Stimulated activated CD8-positive, alpha-beta memory T cell treated with anti-CD3 and anti-CD28 coated beads, Interleukin-4, amount 100 ng/mL, for 24 hours (primary cell): ENCODE measurements around the gene ZBTB17.
"Not testable (repeated sequence)": the region's sequence is repeated elsewhere in the genome, so short reads cannot be mapped to it uniquely, and the experiment has no call there.

Experiments
- DNase-seq: peaks from one replicate; pipeline ENCODE4 v3.0.0-alpha.2; 2020; ENCODE audit warnings: low read depth

ZBTB17 gene

DNA sequence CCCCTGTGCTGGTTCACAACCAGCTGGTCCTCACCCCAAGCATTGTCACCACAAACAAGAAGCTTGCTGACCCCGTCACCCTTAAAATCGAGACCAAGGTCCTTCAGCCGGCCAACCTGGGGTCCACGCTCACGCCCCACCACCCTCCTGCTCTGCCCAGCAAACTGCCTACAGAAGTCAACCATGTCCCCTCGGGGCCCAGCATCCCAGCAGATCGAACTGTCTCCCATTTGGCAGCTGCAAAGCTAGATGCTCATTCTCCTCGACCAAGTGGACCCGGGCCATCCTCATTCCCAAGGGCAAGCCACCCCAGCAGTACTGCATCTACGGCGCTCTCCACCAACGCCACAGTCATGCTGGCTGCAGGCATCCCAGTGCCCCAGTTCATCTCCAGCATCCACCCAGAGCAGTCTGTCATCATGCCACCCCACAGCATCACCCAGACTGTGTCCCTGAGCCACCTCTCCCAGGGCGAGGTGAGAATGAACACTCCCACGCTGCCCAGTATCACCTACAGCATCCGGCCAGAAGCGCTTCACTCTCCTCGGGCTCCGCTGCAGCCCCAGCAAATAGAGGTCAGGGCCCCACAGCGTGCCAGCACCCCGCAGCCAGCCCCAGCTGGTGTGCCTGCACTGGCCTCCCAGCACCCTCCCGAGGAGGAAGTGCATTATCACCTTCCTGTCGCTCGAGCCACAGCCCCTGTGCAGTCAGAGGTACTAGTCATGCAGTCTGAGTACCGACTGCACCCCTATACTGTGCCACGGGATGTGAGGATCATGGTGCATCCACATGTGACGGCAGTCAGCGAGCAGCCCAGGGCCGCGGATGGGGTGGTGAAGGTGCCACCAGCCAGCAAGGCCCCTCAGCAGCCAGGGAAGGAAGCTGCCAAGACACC is 40.6 kb downstream of the ZBTB17 start:
- no peak for DNase-seq

DNA sequence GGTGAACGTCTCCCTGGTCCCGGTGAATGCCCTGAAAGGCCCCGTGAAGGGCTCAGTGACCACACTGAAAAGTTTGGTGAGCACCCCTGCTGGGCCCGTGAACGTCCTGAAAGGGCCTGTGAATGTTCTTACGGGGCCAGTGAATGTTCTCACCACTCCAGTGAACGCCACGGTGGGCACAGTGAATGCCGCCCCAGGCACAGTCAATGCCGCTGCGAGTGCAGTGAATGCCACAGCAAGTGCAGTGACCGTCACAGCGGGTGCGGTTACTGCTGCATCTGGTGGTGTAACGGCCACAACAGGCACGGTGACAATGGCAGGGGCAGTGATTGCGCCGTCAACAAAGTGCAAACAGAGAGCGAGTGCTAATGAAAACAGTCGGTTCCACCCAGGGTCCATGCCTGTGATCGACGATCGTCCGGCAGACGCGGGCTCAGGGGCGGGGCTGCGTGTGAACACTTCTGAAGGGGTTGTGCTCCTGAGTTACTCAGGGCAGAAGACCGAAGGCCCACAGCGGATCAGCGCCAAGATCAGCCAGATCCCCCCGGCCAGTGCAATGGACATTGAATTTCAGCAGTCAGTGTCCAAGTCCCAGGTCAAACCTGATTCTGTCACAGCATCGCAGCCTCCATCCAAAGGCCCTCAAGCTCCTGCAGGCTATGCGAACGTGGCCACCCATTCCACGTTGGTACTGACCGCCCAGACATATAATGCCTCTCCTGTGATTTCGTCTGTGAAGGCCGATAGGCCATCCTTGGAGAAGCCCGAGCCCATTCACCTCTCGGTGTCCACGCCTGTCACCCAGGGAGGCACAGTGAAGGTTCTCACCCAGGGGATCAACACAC is 41.5 kb downstream of the ZBTB17 start:
- no peak for DNase-seq

DNA sequence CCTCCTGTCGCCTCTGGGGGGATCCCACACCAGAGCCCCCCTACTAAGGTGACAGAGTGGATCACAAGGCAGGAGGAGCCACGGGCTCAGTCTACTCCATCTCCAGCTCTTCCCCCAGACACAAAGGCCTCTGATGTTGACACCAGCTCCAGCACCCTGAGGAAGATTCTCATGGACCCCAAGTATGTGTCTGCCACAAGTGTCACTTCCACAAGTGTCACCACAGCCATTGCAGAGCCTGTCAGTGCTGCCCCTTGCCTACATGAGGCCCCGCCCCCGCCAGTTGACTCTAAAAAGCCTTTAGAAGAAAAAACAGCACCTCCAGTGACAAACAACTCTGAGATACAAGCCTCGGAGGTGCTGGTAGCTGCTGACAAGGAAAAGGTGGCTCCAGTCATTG is 42.2 kb downstream of the ZBTB17 start:
- DNase-seq = no peak

GRCh38 chr1:15932612-15933011 is 43.3 kb downstream of the ZBTB17 start:
- no peak for DNase-seq

DNA sequence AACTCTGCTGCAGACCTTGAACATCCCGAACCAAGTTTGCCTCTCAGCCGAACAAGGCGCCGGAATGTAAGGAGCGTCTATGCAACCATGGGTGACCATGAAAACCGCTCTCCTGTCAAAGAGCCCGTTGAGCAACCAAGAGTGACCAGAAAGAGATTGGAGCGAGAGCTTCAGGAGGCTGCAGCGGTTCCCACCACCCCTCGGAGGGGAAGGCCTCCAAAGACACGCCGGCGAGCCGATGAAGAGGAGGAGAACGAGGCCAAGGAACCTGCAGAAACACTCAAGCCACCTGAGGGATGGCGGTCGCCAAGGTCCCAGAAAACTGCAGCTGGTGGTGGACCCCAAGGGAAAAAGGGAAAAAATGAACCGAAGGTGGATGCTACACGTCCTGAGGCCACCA is 44.0 kb downstream of the ZBTB17 start:
- DNase-seq = no peak

- no peak for DNase-seq
These were observed 44.5 kb downstream of the ZBTB17 start for GRCh38 chr1:15931401-15931800.

- DNase-seq = no peak
These were observed 46.6 kb downstream of the ZBTB17 start for GRCh38 chr1:15928971-15929965.

DNA sequence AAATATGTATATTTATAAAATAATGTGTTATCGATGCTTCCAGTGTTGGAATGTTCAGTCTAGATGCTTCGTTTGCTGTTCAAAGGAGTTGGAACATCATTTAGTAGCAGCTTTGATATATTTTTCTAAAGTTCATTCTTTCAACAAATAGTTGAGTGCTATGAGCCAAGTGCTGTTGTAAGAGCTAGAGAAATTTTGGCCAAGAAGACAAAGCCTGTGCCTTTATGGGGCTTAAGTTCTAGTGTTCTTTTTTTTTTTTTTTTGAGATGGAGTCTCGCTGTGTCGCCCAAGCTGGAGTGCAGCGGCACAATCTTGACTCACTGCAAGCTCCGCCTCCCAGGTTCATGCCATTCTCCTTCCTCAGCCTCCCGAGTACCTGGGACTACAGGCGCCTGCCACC is 49.5 kb downstream of the ZBTB17 start:
- not testable (repeated sequence) for DNase-seq

- DNase-seq = no peak
These were observed 52.7 kb downstream of the ZBTB17 start for GRCh38 chr1:15923241-15923640.

- peak; percentile 56 for DNase-seq
These were observed 56.8 kb downstream of the ZBTB17 start for GRCh38 chr1:15918962-15919715.

DNA sequence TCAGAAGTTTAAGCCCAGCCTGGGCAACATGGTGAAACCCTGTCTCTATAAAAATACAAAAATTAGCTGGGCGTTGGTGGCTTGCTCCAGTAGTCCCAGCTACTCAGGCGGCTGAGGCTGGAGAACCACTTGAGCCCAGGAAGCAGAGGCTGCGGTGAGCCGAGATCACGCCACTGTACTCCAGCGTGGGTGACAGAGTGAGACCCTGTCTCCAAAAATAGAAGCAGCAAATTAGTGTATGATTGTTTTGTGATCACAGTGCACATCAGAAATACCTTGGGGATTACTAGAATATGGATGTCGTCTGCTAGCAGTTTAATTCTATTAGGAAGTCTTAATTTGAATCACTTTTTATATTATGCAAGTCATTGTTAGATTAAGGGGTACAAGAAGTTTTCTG is 59.0 kb downstream of the ZBTB17 start:
- no peak for DNase-seq

- DNase-seq = no peak
These were observed 59.5 kb downstream of the ZBTB17 start for GRCh38 chr1:15916417-15916816.

DNA sequence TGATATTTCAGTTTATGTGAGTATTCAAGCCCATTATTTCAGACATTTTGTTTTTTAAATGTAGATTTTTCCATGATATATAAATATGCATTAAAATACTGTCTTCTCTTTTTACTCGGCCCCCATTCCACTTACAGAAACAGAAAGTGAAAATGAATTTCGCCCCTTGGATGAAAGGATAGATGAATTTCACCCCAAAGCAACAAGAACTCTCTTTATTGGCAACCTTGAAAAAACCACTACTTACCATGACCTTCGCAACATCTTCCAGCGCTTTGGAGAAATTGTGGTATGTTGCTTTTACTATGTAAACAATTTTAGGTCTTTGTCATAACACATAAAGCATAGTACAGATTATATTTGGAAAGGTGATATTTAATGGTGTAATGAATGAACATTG is 59.9 kb downstream of the ZBTB17 start:
- no peak for DNase-seq

DNA sequence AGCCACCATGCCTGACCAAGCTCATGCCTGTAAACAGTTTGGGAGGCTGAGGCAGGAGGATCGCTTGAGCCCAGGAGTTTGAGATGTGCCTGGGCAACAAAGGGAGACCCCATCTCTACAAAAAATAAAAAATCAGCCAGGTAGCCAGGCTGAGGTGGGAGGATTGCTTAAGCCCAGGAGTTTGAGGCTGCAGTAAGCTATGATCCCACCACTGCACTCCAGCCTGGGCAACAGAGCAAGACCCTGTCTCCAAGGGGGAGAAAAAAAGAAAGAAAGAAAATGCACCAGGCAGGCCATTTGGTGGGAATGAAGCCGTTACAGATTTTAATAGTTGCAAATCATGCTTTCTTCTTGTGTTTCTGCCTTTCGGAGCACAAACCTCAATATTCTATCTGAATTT is 62.3 kb downstream of the ZBTB17 start:
- not testable (repeated sequence) for DNase-seq

GRCh38 chr1:15911927-15912326 is 64.0 kb downstream of the ZBTB17 start:
- DNase-seq = no peak

DNA sequence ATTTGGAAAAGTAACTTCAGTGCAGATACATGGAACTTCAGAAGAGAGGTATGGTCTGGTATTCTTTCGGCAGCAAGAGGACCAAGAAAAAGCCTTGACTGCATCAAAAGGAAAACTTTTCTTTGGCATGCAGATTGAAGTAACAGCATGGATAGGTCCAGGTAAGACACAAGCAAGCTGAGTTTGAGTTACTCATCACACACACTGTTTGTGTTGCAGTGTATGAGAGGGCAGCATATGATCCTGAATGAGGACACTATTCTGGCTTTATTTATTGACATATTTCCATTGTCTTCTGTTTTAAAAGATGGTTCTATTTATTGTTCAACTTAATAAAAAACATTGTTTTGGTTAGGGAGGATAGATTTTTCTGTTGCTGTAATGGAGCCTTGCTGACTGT is 64.8 kb downstream of the ZBTB17 start:
- DNase-seq = no peak

DNA sequence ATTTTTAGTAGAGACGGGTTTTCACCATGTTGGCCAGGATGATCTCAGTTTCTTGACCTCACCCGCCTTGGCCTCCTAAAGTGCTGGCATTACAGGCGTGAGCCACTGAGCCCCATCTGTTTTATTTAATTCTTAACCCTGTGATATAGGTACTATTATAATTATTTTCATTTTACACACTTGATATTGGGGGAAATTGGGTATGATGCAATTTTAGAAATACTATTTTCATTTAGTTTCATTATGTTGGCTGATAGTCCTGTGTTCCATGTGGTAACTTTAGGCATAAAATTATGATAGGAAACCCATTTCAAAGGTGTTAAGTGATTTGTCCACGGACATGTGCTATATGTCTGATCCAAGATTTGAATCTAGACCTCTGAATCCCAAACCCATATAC is 67.3 kb downstream of the ZBTB17 start:
- DNase-seq = no peak

DNA sequence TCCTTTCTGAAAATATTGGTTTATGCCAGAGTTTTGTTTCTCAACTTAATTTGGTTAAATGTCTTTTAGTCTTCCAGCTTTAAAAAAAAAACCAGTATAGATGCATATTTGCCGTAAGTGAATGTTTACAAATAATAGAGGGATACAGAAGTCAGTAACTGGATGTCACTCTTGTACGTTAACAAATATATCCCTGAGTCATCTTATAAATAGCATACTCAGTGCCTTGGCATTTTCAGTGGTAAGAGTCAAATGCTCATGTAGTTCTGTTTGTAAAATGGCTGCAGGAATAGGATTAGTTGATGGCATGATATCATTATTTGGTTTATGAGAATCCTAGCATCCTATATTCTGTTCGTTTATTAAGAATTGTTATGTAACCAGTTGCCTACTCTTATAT is 73.0 kb downstream of the ZBTB17 start:
- DNase-seq = no peak

GRCh38 chr1:15900662-15901279 is 75.1 kb downstream of the ZBTB17 start:
- DNase-seq = no peak

DNA sequence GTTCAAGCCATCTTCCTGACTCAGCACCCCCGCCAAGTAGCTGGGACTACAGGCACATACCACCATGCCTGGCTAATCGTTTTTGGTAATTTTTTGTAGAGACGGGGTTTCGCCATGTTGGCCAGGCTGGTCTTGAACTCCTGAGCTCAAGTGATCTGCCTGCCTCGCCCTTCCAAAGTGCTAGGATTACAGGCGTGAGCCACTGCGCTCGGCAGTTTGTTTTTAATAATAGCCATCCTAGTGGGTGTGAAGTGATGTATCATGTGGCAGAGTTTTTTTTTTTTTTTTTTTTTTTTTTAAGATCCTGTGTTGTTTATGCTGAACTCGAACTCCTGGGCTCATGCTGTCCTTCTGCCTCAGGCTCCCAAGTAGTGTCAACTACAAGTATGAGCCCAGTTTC is 76.6 kb downstream of the ZBTB17 start:
- no peak for DNase-seq
